ENCODE measurements around the gene RCBTB2.

Gene RCBTB2

GRCh38 chr13:48526286-48526685, 6.6 kb downstream of the RCBTB2 start:
- no peak overlapping the region for H3K27ac ChIP-seq (ENCODE audit: low read length)
- no peaks in the 10 kb centered on the region for H3K27me3 ChIP-seq (ENCODE audit: low read depth, low read length)
- peaks cover 20% of the 10 kb centered on the region for H3K36me3 ChIP-seq (replicated peaks; ENCODE audit: low read depth, low read length)
- no peak overlapping the region for H3K4me3 ChIP-seq (ENCODE audit: low read length)
- peaks cover 45% of the 10 kb centered on the region for H3K79me2 ChIP-seq (ENCODE audit: low read length)
- peaks cover 44% of the 10 kb centered on the region for H3K4me1 ChIP-seq (ENCODE audit: low read length)
- no peak overlapping the region for H3K9ac ChIP-seq (ENCODE audit: low read length)
- no peak for TF ChIP-seq EZH2phosphoT487 (IDR thresholded peaks at IDR 0.05; ENCODE audit: low read depth)
- TF ChIP-seq, protein P1, sequence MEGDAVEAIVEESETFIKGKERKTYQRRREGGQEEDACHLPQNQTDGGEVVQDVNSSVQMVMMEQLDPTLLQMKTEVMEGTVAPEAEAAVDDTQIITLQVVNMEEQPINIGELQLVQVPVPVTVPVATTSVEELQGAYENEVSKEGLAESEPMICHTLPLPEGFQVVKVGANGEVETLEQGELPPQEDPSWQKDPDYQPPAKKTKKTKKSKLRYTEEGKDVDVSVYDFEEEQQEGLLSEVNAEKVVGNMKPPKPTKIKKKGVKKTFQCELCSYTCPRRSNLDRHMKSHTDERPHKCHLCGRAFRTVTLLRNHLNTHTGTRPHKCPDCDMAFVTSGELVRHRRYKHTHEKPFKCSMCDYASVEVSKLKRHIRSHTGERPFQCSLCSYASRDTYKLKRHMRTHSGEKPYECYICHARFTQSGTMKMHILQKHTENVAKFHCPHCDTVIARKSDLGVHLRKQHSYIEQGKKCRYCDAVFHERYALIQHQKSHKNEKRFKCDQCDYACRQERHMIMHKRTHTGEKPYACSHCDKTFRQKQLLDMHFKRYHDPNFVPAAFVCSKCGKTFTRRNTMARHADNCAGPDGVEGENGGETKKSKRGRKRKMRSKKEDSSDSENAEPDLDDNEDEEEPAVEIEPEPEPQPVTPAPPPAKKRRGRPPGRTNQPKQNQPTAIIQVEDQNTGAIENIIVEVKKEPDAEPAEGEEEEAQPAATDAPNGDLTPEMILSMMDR (IDR thresholded peaks at IDR 0.05; ENCODE audit: low read depth, low read length) = no peak
- no peaks in the 10 kb centered on the region for H4K20me1 ChIP-seq (ENCODE audit: insufficient read depth, low read length)
- no peak overlapping the region for H2AFZ ChIP-seq (ENCODE audit: low read depth, low read length)
- no peaks in the 10 kb centered on the region for H3K9me3 ChIP-seq (ENCODE audit: insufficient read depth, low read length)
- no peak overlapping the region for H3K4me2 ChIP-seq (ENCODE audit: low read length)

- Histone ChIP-seq H3K36me3 (replicated peaks; ENCODE audit: low read depth, low read length) (peaks cover 61% of the 10 kb centered on the region), H3K79me2 (ENCODE audit: low read length) (no peaks in the 10 kb centered on the region), H3K9ac (ENCODE audit: low read length) (no peak overlapping the region), H3K4me1 (ENCODE audit: low read length) (no peaks in the 10 kb centered on the region), H2AFZ (ENCODE audit: low read depth, low read length) (no peak overlapping the region), H3K9me3 (ENCODE audit: insufficient read depth, low read length) (no peaks in the 10 kb centered on the region), H3K27ac (ENCODE audit: low read length) (no peak overlapping the region), H3K4me3 (ENCODE audit: low read length) (no peak overlapping the region), H4K20me1 (ENCODE audit: insufficient read depth, low read length) (no peaks in the 10 kb centered on the region), H3K4me2 (ENCODE audit: low read length) (no peak overlapping the region), H3K27me3 (ENCODE audit: low read depth, low read length) (no peaks in the 10 kb centered on the region)
- TF ChIP-seq EZH2phosphoT487 (IDR thresholded peaks at IDR 0.05; ENCODE audit: low read depth) = no peak
- TF ChIP-seq, protein P1 (IDR thresholded peaks at IDR 0.05; ENCODE audit: low read depth, low read length) = no peak
Observed at GRCh38 chr13:48518083-48518482, 14.8 kb downstream of the RCBTB2 start.

- Histone ChIP-seq H3K4me2 (ENCODE audit: low read length) (no peak overlapping the region), H4K20me1 (ENCODE audit: insufficient read depth, low read length) (no peaks in the 10 kb centered on the region), H3K27me3 (ENCODE audit: low read depth, low read length) (no peaks in the 10 kb centered on the region), H3K27ac (ENCODE audit: low read length) (no peak overlapping the region), H3K4me3 (ENCODE audit: low read length) (no peak overlapping the region), H3K79me2 (ENCODE audit: low read length) (no peaks in the 10 kb centered on the region), H2AFZ (ENCODE audit: low read depth, low read length) (no peak overlapping the region), H3K36me3 (replicated peaks; ENCODE audit: low read depth, low read length) (peaks cover 65% of the 10 kb centered on the region), H3K9ac (ENCODE audit: low read length) (no peak overlapping the region), H3K9me3 (ENCODE audit: insufficient read depth, low read length) (no peaks in the 10 kb centered on the region), H3K4me1 (ENCODE audit: low read length) (no peaks in the 10 kb centered on the region; the same call in 1 of the 2 replicates)
- no peak for TF ChIP-seq EZH2phosphoT487 (IDR thresholded peaks at IDR 0.05; ENCODE audit: low read depth)
- TF ChIP-seq, protein P1 (IDR thresholded peaks at IDR 0.05; ENCODE audit: low read depth, low read length) = no peak
Observed at GRCh38 chr13:48515732-48516131, 17.1 kb downstream of the RCBTB2 start.

- Histone ChIP-seq H3K9ac (ENCODE audit: low read length) (no peak overlapping the region), H3K4me2 (ENCODE audit: low read length) (no peak overlapping the region), H3K9me3 (ENCODE audit: insufficient read depth, low read length) (no peaks in the 10 kb centered on the region), H3K27ac (ENCODE audit: low read length) (no peak overlapping the region), H3K4me1 (ENCODE audit: low read length) (peaks cover 7% of the 10 kb centered on the region), H4K20me1 (ENCODE audit: insufficient read depth, low read length) (no peaks in the 10 kb centered on the region), H2AFZ (ENCODE audit: low read depth, low read length) (no peak overlapping the region), H3K4me3 (ENCODE audit: low read length) (no peak overlapping the region), H3K79me2 (ENCODE audit: low read length) (no peaks in the 10 kb centered on the region), H3K27me3 (ENCODE audit: low read depth, low read length) (no peaks in the 10 kb centered on the region), H3K36me3 (replicated peaks; ENCODE audit: low read depth, low read length) (peaks cover 61% of the 10 kb centered on the region)
- TF ChIP-seq, protein P1 (IDR thresholded peaks at IDR 0.05; ENCODE audit: low read depth, low read length) = no peak
- no peak for TF ChIP-seq EZH2phosphoT487 (IDR thresholded peaks at IDR 0.05; ENCODE audit: low read depth)
Observed at GRCh38 chr13:48514793-48515192, 18.1 kb downstream of the RCBTB2 start.

All from OCI-LY3 (cell line).